PFSK-1 (cell line): ENCODE results near the gene L3MBTL2. TPM values are rescaled to one million over a fixed set of nuclear protein-coding genes. Genes with fewer than 3 reads are reported as not detected.
A peak's percentile ranks its signal among the peaks of the same experiment; 100 is the strongest.

Experiments used
- FOXP2 ChIP-seq: optimal IDR thresholded peaks from 2 replicates; pipeline ENCODE3; 2011; ENCODE audit warnings: borderline replicate concordance, control low read depth, inconsistent platforms; ENCODE audit not compliant: insufficient read depth; ENCODE audit errors: extremely low read length, extremely low read depth
- POLR2AphosphoS5 ChIP-seq: IDR thresholded peaks from 2 replicates; pipeline ENCODE4 v1.6.1; 2012; ENCODE audit warnings: low read depth, mild to moderate bottlenecking, control low read depth, low read length, moderate library complexity
- SIN3A ChIP-seq: IDR thresholded peaks from 2 replicates; pipeline ENCODE4 v1.6.1; 2012; ENCODE audit warnings: mild to moderate bottlenecking, low read length, moderate library complexity, borderline replicate concordance; ENCODE audit not compliant: insufficient read depth
- TAF1 ChIP-seq: IDR thresholded peaks from 2 replicates; pipeline ENCODE4 v1.6.1; 2012; ENCODE audit warnings: low read length, control low read depth, borderline replicate concordance; ENCODE audit not compliant: insufficient read depth
- polyA plus RNA-seq: library from polyadenylated mRNA; unstranded; fragments of >200 nt; gene quantifications from one replicate; pipeline ENCODE4 v1.2.1, GENCODE V29; 2012; ENCODE audit warnings: low read depth, missing spikeins; ENCODE audit not compliant: insufficient read length
- TF ChIP-seq, protein P1 (sequence below), 2 experiments: IDR thresholded peaks; 2 replicates each; pipeline versions ENCODE4 v1.6.1 to v1.8.0; 2011 to 2012; ENCODE audit warnings: low read depth in 2 of 2, low read length in 2 of 2, control low read depth in 1 of 2, inconsistent platforms in 1 of 2, mild to moderate bottlenecking in 1 of 2, moderate library complexity in 1 of 2; ENCODE audit not compliant: insufficient read depth in 1 of 2

L3MBTL2 gene
- polyA plus RNA-seq = 25.3 TPM

DNA sequence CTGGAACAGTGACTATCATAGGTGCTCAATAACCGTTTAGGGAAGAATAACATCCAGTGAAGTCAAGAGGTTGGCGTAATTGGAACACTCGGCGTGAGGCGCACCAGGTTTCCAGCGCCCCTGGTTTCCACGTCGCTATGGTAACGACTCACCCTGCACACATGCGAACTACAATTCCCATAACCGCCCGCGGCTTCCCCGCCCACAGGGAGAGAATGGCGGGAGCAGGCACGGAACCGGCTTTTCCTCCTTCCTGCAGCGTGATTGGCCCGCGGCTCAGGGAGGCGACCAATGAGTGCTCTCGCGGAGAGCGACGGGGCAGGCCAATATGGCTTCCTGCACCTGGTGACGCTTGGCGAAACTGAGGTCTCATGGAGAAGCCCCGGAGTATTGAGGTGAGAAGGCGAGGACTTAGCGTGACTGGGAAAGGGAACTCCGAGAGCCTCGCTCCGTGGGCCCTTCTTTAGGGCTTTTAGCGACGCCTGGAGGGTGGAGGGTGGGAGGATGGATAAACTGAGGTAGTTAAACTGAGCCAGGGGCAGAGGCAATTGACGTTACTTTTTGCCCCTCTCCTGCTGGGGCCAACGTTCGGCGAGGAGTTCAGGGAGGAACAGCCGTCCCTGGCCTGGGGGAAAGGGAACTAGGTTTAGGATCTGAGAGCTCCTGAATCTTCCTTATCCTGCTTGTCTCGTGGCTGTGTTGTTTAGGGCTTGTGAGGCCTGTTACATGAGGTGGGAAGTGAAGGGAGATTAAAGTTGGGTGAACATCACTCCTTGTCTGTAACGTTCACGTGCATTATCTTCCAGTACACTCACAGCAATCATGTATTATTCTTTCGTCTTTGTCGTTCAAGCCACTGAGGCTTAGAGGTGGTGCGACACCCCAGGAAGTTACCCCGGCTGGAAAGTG, at the start of gene L3MBTL2:
Gene L3MBTL2, plus strand, starts transcription at position 321 of the 909 bp plus-strand sequence. Its CDS starts 51 bp downstream, at position 372.
- TF ChIP-seq TAF1 (peak; percentile 85; the same call in 1 of the 2 replicates), POLR2AphosphoS5 (peak; percentile 84)
- TF ChIP-seq, protein P1, sequence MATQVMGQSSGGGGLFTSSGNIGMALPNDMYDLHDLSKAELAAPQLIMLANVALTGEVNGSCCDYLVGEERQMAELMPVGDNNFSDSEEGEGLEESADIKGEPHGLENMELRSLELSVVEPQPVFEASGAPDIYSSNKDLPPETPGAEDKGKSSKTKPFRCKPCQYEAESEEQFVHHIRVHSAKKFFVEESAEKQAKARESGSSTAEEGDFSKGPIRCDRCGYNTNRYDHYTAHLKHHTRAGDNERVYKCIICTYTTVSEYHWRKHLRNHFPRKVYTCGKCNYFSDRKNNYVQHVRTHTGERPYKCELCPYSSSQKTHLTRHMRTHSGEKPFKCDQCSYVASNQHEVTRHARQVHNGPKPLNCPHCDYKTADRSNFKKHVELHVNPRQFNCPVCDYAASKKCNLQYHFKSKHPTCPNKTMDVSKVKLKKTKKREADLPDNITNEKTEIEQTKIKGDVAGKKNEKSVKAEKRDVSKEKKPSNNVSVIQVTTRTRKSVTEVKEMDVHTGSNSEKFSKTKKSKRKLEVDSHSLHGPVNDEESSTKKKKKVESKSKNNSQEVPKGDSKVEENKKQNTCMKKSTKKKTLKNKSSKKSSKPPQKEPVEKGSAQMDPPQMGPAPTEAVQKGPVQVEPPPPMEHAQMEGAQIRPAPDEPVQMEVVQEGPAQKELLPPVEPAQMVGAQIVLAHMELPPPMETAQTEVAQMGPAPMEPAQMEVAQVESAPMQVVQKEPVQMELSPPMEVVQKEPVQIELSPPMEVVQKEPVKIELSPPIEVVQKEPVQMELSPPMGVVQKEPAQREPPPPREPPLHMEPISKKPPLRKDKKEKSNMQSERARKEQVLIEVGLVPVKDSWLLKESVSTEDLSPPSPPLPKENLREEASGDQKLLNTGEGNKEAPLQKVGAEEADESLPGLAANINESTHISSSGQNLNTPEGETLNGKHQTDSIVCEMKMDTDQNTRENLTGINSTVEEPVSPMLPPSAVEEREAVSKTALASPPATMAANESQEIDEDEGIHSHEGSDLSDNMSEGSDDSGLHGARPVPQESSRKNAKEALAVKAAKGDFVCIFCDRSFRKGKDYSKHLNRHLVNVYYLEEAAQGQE (IDR thresholded peaks at IDR 0.05; ENCODE audit: insufficient read depth in 1 of 2, low read depth in 2 of 2, low read length in 2 of 2) = no peak

DNA sequence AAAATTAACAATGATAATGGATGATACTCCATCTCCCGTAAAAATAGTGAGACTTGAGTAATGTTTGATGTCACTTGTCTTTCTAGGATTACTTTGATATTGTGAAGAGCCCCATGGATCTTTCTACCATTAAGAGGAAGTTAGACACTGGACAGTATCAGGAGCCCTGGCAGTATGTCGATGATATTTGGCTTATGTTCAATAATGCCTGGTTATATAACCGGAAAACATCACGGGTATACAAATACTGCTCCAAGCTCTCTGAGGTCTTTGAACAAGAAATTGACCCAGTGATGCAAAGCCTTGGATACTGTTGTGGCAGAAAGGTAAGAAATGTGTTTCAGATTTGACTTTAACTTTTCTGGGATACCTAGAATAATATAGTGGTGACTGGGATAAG, 48.0 kb upstream of the L3MBTL2 start:
- TF ChIP-seq SIN3A = no peak
- TF ChIP-seq, protein P1 (IDR thresholded peaks at IDR 0.05; ENCODE audit: insufficient read depth in 1 of 2, low read depth in 2 of 2, low read length in 2 of 2) = no peak
- no peak for TF ChIP-seq TAF1
- no peak for TF ChIP-seq POLR2AphosphoS5
- no peak for TF ChIP-seq FOXP2

DNA sequence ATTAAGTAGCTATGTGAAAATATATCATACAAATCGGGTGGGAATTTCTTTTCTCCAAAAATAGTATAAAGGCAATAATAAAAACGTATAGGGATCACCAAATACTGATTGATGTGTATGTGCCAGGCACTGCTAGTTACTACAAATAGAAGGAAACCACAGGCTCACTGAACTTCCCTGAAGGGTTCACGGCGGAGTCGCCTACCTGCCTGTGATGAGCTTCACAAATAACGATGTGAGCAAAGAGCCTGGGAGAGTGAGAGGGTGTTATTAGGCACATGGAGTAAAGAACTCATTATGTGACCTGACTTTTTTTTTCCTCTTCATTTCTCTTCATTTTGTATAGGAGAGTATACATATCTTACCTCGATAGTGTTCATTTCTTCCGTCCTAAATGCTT, 36.0 kb upstream of the L3MBTL2 start:
- TF ChIP-seq POLR2AphosphoS5 (no peak), SIN3A (no peak), TAF1 (no peak), FOXP2 (no peak)
- TF ChIP-seq, protein P1 (IDR thresholded peaks at IDR 0.05; ENCODE audit: insufficient read depth in 1 of 2, low read depth in 2 of 2, low read length in 2 of 2) = no peak

GRCh38 chr22:41171996-41172395, 33.1 kb upstream of the L3MBTL2 start:
- TF ChIP-seq POLR2AphosphoS5 = no peak
- TF ChIP-seq TAF1 = no peak
- TF ChIP-seq, protein P1 (IDR thresholded peaks at IDR 0.05; ENCODE audit: insufficient read depth in 1 of 2, low read depth in 2 of 2, low read length in 2 of 2) = no peak
- TF ChIP-seq FOXP2 = no peak
- no peak for TF ChIP-seq SIN3A
